NCI-H526 (cell line): ENCODE measurements around the gene MTLN.
"Not testable (repeated sequence)": the region's sequence is repeated elsewhere in the genome, so short reads cannot be mapped to it uniquely, and the experiment has no call there.

Experiments
- DNase-seq, 2 experiments: peaks; one replicate each; lab custom pipeline; 2025; lab: John Stamatoyannopoulos, UW

The MTLN gene

GRCh38 chr2:110198016-110198415 lies 14.3 kb downstream of the MTLN start:
- no peak for DNase-seq

DNA sequence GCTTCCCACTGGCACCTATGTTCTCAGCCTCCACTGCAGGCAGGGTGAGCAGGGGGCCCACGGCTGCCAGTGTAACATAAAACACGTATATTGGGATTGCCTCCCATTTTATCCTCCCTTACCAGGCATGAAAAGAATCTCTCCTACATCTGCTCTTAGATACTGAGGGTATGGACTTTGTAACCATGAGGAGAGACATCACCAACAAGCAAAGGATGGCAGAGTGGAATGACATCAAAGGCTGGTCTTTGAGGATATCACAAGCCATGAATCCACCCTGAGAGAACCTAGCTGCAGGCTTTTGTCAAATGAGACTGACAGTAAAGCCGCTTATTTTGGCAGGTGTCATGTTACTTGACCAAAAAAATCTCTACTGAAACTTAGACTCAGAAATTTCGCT lies 14.9 kb downstream of the MTLN start:
- no peak for DNase-seq

- DNase-seq, result not testable (repeated sequence)
Observed at GRCh38 chr2:110190169-110190568, 22.2 kb downstream of the MTLN start.

DNA sequence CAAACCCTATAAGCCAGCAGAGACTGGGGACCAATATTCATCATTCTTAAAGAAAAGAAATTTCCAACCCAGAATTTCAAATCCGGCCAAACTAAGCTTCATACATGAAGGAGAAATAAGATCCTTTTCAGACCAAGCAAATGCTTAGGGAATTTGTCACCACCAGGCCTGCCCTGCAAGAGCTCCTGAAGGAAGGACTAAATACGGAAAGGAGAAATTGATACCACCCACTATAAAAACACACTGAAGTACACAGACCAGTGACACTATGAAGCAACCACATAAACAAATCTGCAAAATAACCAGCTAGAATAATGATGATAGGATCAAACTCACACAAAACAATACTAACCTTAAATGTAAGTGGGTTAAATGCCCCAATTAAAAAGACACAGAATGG lies 29.9 kb downstream of the MTLN start:
- no peak for DNase-seq

DNA sequence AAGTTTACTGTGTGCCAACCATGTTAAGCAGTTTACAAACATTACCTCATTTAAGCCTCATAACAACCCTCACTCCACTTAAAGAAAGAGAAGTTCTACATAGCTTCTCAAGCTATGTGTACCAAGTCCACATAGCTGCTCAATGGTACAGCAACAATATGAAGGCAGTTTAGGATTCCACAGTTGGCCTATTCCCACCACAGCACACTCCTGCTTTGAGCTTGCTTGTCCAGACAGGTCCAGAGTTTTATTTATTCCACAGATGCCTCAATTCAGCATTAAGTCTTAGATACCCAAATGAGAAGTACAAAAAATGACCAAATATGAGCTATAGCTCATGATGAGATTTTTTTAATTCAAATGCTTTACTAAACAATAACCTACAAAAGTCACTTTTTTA lies 32.3 kb downstream of the MTLN start:
- no peak for DNase-seq

DNA sequence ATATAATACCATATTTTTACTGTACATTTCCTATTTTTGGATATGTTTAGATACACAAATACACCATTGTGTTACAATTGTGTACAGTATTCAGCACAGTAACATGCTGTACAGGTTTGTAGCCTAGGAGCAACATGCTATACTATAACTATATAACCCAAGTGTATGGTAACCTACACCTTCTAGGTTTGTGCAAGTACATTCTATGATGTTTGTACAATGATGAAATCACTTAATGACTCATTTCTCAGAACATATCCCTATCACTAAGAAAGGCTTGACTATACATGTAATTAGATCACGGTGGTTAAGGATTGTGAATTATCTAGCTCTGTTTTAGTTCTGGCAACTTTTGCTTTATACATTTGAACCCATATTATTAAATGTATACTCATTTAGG lies 38.8 kb downstream of the MTLN start:
- no peak for DNase-seq

- no peak for DNase-seq
Observed at GRCh38 chr2:110172506-110172905, 39.8 kb downstream of the MTLN start.

DNA sequence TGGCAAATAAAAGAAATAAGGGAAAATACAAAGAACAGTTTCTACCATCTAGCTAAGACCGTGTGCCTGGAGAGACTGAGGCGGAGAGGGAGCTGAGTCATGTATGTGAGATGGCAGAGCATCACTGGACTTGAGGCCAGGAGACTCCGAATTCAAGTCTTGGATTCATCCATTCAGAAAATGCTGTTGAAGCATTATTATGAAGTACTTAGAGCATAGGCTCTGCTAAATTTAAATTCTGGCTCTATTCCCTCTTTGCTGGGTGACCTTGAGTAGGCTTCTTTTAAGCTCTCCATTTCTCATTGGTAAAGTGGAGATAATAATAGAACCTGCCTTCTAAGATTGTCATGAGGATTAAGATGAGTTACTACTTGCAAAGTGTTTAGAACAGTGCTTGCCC lies 42.2 kb downstream of the MTLN start:
- no peak for DNase-seq

- DNase-seq, result no peak
Observed at GRCh38 chr2:110167326-110168000, 44.9 kb downstream of the MTLN start.

DNA sequence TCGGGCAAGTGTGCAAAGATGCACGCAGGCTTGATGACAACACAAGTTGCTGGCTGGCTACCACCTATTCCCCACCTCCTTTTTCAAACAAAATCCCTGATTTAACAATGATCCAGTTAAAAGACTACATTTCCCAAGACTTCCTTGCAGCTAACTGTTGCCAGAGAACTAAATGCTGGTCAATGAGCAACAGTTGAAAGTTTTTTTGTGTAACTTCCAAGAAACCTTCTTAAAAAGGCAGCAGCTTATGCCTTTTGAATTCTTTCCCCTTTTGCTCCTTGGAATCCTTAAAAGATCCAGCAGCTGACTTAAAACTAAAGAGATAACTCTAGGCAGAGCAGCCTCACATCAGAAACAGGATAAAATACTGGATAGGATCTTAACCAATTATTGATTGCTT lies 46.1 kb downstream of the MTLN start:
- no peak for DNase-seq
